Activated T-helper 1 cell treated with anti-CD3 and anti-CD28 coated beads, Interleukin-2, amount 50 U/mL, for 16 hours (primary cell): Measurements from ENCODE around the gene BCO1.

Source experiments
- DNase-seq, 2 donors: peaks; one replicate each; pipeline ENCODE4 v3.0.0-alpha.2; 2020; ENCODE audit warnings: low read depth in 1 of 2, low spot score in 1 of 2

BCO1 gene

DNA sequence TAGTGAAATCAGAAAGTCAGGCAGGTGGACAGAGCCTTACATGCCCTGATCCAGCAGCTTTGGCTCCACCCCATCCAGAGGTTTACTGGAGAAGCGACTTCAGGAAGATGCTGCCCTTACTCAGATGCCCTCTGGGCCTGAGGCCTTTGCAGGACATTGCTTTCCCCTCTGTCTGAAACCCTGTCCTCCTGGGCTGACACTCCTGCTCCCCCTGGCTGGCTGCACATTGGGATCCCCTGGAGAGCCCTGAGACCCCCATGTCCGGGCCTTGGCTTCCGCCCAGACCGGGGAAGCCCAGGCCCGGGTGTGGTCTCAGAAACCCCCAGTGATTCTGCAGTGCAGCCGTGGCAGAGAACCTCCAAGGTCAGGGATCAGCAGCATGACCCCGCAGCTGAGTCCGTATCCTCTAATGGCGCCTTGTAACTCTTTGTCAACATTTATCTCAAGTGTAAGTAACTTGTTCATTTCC, 36.6 kb downstream of the BCO1 start:
- DNase-seq: no peak

DNA sequence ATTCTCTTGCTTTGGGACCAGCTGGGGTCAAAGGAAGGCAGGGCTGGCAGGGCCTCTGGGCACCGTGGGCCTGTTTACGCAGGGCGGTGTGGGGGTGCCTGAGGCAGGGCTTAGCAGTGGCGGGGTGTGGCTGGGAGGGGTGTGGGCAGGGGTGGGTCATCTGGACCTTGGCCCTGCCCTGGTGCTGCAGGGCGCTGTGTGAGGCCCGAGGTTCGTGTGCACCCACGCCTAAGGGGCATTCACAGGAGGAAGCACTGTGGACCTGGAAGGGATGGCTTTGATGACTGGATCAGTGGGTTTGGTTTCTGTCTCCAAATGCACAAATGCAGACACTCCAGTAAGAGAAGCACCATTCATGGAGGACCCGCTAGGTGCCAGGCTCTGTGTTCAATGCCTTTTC, 37.3 kb downstream of the BCO1 start:
- no peak for DNase-seq

DNA sequence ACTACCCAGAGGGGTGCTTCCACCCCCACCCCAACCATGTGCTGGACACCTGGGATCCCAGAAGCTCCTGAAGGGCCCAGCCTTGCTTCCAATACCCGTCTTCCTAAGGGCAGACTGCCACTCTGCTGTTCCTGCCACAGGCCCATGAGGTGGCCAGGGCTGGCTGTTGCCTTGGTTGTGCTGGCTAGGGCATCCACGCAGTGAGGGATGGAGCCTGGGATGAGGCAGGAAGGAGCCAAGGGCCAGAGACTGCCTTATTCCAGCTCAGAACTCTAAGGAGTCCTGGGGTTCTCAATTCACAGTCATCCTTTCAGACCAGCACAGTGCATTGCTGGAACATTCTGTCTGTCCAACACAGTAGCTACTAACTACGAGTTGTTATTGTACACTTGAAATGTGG, 37.8 kb downstream of the BCO1 start:
- no peak for DNase-seq

DNA sequence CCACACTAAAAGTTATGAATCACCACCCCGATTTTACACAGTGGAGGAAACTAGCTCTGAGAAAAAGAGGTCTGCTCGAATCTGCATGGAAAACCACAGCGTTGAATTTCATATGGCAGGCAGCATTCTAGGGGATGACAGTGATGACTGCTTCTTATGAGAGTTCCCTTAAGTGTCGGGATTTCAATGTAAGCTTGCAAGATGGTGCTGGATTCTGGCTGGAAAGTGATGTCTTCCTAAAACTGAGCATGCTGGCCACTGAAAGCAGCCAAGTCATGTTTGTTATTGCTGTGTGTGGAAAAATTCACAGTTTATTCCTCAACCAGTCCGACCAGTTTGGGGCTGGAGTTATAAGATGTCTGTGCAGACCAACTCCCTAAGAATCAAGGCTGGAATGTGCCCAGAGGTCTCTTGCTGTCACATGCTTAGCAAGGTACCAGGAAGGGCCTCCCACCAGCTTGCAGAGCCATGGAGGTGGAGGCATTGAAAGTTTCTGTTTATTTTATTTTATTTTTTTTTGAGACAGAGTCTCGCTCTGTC, 39.1 kb downstream of the BCO1 start:
- no peak for DNase-seq

DNA sequence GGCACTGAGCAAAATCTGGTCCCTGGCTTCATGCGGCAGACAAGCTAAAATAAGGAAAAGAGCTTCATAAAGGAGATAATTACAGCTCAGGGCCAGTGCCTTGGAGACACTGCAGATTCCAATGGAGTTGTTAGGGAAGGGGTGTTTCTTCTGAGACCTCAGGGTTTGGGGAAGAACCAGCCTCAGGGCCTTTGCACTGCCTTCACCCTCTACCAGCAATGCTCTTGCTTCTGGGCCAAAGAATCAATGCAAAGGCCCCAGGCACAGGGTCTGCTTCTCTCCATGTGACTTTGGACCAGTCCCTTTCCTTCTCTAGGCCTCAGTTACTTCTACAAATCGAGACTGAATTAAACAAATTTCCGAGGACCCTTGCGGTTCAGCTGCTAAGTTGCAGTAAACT, 40.0 kb downstream of the BCO1 start:
- DNase-seq: no peak

DNA sequence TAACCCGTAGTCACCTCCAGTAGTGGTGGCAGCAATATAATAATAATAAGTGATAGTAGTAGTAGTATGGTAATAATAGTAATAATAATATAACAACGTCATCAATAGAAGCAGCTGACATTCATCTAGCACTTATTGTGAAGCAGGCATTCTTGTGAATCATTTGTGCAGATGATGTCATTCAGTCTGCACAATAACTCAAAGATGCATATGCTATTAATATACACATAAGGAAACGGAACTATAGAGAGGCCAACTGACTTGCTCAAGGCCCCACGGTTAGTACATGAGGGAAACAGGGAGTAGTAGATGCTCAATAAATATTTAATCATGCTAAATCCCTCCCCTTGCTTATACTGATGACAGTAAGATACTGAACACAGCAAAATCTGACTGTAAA, 40.9 kb downstream of the BCO1 start:
- no peak for DNase-seq

DNA sequence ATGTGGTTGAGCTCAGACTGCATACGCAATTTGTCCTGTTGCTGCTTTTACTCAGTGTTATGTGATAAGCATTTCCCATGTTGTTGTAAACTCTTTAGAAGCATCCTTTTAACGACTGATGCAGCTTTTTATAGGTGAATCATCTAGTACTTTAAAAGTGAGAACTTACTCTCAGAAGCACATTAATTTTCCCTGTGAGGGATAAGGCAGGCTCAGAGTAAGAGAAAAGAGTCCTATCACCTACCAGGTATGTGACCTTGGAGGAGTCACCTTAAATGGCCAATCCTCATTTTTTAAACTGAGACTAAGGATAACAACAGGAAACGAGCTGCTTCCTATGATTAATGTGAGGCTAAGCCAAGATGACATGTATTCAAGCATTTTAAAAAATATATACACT, 41.9 kb downstream of the BCO1 start:
- no peak for DNase-seq

DNA sequence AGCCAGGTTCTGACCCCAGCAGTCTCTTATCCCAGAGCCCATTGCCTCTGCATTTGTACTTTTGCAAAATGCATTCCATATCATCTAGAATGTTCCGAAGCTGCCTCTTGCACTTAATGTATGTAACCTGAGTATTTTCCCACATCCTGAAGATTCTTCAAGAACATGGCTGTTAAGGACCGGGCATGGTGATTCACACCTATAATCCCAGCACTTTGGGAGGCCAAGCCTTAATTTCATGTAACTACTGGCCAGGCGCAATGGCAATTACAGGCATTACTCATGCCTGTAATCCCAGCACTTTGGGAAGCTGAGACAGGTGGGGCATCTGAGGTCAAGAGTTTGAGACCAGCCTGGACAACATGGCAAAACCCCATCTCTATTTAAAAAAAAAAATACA, 44.6 kb downstream of the BCO1 start:
- no peak for DNase-seq

DNA sequence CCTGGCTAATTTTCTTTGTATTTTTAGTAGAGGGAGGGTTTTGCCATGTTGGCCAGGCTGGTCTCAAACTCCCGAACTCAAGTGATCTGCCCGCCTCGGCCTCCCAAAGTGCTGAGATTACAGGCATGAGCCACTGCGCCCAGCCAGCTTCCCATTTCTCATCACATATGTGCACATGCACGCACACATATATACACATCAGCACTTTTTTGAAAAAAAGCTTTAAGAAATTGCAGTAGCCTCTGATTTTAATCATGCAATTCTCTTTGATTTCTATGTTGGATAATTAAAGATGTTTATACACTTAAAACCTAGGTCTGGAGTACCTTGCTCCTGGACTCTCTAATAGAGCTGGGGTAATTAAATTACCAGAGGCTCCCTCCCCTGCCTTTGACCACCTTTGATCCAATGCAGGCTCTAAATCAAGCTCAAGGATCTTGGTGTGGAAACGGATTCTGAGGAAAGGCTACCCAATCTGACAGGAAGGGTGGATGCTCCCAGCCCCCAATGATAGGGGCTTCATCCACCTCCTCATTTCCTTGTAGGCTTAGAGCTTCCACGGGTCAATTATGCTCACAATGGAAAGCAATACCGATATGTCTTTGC, 46.6 kb downstream of the BCO1 start:
- DNase-seq: no peak

DNA sequence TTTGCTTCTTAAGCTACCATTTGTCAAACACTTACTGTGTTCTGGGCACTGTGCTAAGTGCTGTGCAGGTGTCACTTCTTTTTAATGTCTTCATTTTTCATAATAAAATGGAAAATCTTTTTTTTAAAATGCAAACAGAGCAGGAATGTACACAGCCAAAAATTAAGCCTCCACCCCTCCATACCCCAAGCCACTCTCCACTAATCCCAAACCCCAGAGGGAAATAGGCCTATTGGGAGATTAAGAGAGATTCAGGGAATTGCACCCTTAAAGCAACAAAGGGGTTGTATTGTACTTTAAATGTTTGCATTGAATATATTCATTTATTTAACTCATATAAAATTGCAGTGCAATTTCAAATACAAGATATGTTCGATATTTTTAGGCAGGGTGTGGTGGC, 47.7 kb downstream of the BCO1 start:
- DNase-seq: no peak

DNA sequence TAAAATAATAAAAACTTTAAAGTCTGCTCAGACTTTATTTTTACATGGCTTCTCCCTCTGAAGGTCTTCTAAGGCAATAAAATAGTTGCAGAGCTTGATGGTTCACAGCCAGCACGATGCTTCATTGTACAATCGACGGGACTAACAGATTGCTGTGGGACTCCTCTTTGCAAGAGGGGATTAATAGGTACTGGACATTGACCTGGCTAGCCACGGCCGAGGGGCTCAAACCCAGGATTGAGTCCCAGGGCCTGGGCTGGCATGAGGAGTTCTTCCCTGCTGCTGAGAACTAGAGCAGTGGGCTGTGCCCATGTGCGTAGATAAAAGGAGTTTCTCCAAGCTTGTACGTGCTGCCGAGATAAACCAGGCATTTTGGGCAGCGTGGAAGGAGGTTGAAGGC, 52.6 kb downstream of the BCO1 start:
- no peak for DNase-seq

DNA sequence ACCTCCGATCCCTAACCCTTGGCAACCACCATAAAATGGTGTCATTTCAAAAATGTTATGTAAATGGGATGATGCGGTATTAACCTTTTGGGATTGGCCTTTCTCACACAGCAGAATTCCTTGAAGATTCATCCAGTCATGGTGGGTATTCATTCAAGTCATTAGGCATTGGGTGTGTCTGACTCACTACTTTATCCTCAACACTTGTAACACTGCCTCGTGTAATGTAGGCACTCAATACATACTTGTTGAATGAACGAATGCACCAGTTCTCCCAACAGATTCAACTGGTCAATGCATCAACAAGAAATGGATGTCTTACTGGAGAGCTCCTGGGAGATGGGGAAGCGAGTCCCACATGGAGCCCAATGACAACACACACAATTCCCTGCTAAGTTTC, 54.4 kb downstream of the BCO1 start:
- DNase-seq: no peak

DNA sequence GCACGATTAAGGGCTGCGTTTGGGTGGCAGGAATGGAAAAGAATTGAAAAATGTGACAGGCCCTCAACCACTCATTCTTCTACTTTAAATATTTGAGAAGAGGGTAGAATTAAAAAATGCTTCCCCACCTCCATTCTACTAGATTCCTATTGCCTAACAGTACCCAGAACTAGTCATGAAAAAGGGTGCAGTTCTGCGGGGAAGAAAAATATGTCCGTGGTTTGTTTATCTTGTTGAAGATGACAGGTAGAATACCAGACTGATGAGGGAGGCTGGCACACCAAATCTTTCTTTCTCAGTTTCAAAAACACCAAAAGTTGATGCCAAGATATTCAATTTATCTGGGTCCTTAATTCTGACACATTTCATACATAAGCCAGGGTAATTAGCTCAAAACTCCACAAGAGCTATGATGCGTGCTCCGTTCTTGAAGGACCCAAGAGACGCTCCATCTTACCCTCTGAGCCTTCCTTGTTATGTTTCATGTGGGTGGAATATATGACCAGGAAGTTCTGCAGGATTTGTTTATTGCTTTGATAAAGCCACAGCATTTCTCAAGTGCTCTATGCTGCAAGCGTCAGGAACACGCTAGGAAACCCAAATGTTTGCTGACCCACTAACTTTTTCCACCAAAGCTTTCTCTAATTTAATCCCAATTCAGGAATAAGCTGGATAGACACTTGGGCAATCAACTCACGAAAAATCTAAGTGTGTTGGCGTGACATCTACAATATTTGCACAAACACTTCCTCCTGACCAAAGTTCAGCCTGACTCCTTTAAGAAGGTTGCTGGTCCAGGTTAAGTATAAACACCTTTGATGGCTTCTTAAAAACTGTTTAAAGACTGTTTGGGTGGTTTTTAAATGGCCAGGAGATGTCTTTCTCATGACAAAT, 55.7 kb downstream of the BCO1 start:
- no peak for DNase-seq

DNA sequence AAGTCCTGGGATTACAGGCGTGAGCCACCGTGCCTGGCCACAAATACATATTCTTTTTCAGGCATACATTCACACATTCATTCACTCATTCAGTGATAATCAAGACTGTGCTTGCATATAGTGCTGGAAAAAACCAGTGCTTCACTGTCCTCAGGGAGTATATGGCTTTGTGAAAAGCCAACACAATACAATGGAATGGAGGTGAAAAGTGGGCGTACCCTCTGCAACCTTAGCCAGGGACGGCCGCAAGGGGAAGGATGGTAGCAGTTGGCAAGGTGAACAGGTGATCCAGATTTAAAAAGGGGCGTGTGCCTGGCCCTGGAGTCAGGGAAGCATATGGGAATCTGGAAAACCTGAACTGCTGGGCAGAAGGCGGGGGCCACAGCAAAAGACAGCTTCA, 58.1 kb downstream of the BCO1 start:
- no peak for DNase-seq

DNA sequence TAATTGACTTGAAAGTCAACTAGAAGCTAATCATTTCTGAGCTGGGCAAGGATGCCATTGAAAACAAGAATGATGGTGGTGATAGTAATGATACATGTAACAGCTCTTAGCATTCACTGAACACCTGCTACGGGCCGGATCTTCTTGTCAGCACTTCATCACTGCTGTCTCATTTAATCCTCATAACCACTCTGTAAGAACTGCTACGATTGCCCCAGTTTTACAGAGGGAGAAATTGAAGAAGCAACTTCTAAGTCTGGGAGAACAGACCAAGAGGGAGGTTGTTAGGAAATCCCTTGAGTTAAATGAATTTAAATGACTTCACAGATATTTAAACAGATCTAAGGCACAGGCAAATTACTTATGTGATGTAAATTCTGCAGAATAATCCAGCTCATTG, 69.3 kb downstream of the BCO1 start:
- DNase-seq: no peak

DNA sequence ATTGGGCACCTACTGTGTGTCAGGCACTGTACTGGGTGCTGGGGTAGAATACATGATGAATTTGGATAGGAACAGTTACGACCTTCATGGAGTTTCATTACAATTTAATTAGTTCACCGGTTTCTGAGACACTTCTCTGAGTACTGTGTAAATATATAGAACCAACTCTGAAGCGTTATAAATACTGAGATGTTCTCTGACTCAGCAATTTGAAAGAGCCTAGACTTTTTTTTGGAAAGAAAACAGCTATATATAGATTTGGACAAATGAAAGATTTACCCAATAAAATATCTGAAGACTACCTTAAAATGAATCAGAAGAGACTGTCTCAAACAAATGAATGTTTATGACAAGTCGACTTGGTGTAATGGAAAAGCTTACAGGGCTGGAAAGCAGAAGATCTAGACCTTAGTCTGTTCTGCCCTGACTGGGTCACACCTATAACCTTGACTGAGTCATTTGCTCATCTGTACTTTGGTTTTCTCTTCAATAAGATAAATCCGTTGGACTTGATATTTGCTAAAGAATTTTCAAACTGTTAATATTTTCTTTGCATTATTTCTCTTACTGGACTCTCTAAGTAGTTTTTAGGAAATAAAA, 71.7 kb downstream of the BCO1 start:
- DNase-seq: no peak

DNA sequence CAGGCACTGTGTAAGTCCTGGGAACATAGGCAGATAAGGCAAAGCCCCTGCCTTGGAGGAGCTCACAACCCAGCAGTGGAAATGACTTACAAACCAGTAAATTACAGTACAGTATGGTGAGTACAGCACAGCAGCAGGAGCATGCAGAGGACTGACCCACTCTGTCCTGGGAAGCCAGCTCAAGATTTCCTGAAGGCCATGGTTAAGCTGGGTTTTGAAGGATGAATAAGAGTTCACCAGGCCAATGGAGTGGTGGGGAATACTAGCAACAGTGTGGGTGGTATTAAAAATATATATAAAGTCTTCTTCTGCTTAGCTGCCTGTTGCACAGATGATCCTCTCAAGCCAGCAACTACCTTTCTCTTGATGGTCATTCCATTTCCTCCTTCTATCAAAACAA, 73.3 kb downstream of the BCO1 start:
- no peak for DNase-seq

DNA sequence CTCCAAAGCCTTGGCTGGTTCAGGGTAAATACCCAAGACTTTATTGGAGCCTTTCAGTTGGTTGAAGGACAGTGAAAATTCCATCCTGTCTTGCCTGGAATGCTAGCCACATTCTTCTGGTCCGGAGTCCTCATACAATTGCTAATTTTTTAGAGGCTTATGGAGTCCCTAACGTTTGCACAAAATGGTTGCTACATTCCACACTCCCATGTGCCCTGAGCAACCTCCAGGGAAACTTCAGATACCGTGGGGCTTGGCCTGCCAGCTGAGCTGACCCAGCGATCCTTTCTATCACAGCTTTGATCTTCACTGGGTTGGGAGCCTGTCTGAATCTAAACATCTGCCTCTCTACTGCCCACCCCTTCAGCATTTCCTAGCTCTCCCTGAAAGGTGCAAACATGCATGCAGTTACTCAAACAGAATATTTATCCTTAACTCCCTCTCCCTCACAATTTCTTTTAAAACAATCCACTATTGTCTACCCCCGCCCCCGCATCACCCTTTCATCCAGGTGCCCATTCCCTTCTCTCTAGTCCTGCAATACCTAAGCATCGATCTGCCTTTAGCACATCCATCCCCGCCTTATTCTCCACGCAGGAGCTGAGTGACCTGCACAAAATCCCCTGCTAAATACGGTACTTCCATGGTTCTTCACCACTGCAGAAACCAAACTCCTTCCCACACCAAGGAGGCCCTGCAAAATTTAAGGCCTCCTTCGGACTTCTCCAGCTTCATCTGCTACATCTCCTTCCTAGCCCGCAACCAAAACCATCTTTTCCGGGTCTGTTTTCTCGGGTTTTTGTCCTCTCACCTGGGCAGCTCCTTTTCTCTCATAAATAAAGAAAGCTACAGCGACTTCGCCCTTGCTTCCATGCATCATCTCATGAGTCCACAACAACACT, 75.5 kb downstream of the BCO1 start:
- DNase-seq: no peak

DNA sequence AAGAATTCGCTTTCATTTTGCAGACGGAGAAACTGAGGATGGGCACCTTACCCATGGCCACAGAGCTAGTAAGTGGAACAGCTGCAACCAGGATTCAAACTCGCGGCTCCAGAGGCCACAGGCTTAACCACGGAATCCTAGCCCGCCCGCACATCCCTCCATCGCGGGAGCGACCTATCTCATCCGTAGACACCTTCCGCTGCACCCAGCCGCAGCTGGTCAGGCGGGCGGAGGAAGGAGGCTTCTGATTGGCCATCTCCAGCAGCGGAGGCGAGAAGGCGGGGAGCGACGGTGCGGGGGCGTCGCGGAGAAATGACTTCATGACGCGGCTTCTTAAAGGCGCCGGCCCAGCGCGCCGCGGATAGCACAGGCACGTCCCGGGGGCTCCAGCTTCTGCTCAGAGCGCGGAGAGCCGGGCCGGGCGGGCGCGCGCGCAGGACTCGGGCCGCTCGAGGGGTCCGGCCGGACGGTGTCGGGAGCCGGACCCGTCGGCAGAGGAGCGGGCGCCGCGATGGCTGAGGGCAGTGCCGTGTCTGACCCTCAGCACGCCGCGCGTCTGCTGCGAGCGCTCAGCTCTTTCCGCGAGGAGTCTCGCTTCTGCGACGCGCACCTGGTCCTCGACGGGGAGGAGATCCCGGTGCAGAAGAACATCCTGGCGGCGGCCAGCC, 76.2 kb downstream of the BCO1 start, which contains the start of gene GAN:
Gene GAN, plus strand, starts transcription at position 360 of the 668 bp plus-strand sequence. Its CDS starts 152 bp downstream, at position 512.
- DNase-seq: peak; percentile 86 to 88
